Measurements from ENCODE around the gene SHC4.

GRCh38 chr15:48916721-48917120 lies 47.0 kb downstream of the SHC4 start:
- TF ChIP-seq CTCF (IDR thresholded peaks at IDR 0.05) (no peak), POLR2A (IDR thresholded peaks at IDR 0.05) (no peak), POLR2AphosphoS5 (IDR thresholded peaks at IDR 0.05) (no peak)
